ENCODE data around the gene ZNF181.

The ZNF181 gene

DNA sequence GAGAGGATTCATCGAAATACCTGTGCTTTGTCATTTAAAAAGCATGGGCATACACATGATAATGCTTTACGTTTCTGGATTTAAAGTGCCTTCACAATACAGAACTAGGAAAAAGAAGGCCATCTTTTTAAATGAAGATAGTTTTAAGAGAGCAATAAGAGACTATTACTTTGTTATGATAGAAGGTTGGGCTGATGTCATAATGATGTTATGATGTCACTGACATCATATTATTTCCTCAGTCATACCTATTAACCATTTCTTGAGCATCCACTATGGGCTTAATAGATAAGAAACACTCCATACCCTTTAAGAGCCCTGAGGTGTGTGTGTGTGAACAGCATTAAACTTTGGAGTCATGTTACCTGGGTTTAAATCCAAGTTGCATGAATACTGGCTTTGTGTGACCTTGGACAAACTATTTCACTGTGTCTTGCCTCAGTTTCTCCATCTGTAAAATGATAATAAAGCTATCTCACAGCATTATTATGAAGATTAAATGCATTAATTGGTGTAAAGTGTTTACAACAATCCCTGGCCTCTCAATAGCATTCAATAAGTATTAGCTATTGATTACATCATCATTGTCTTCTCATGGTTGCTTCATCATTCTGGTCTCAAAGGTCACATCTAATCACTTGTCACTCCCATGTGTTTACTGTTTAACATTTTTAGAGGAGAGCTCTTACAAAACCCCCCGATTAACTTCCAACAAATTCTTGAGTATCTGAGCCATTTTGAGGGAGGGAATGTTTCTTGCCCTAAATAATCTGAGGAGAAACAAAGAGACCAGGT is 11.1 kb downstream of the ZNF181 start:
- TF ChIP-seq FOXP2 (optimal IDR thresholded peaks at IDR 0.05; ENCODE audit: borderline replicate concordance, extremely low read depth, extremely low read length, insufficient read depth) (no peak), SIN3A (IDR thresholded peaks at IDR 0.05; ENCODE audit: borderline replicate concordance, insufficient read depth, low read length) (no peak), POLR2AphosphoS5 (IDR thresholded peaks at IDR 0.05; ENCODE audit: low read depth, low read length) (no peak), TAF1 (IDR thresholded peaks at IDR 0.05; ENCODE audit: borderline replicate concordance, insufficient read depth, low read length) (no peak)
- TF ChIP-seq, protein P1, sequence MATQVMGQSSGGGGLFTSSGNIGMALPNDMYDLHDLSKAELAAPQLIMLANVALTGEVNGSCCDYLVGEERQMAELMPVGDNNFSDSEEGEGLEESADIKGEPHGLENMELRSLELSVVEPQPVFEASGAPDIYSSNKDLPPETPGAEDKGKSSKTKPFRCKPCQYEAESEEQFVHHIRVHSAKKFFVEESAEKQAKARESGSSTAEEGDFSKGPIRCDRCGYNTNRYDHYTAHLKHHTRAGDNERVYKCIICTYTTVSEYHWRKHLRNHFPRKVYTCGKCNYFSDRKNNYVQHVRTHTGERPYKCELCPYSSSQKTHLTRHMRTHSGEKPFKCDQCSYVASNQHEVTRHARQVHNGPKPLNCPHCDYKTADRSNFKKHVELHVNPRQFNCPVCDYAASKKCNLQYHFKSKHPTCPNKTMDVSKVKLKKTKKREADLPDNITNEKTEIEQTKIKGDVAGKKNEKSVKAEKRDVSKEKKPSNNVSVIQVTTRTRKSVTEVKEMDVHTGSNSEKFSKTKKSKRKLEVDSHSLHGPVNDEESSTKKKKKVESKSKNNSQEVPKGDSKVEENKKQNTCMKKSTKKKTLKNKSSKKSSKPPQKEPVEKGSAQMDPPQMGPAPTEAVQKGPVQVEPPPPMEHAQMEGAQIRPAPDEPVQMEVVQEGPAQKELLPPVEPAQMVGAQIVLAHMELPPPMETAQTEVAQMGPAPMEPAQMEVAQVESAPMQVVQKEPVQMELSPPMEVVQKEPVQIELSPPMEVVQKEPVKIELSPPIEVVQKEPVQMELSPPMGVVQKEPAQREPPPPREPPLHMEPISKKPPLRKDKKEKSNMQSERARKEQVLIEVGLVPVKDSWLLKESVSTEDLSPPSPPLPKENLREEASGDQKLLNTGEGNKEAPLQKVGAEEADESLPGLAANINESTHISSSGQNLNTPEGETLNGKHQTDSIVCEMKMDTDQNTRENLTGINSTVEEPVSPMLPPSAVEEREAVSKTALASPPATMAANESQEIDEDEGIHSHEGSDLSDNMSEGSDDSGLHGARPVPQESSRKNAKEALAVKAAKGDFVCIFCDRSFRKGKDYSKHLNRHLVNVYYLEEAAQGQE (IDR thresholded peaks at IDR 0.05; ENCODE audit: insufficient read depth in 1 of 2, low read depth in 2 of 2, low read length in 2 of 2) = no peak

DNA sequence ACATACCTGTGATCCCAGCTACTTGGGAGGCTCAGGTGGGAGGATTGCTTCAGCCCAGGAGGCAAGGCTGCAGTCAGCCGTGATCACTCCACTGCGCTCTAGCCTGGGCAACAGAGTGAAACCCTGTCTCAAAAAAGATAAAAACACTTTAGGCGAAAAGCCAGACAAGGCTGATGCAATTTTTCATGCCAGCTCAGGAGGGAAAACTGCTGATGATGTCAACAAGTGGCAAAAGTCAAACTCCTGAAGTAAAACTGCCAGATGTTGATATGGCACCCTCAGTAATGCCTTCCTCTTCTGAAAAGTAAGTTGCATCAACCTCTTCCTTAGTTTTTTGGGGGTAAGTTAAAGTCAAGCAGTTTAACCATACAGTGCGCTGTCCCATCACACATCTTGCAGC is 23.4 kb downstream of the ZNF181 start:
- TF ChIP-seq, protein P1 (IDR thresholded peaks at IDR 0.05; ENCODE audit: insufficient read depth in 1 of 2, low read depth in 2 of 2, low read length in 2 of 2) = no peak
- TF ChIP-seq FOXP2 (optimal IDR thresholded peaks at IDR 0.05; ENCODE audit: borderline replicate concordance, extremely low read depth, extremely low read length, insufficient read depth) (no peak), SIN3A (IDR thresholded peaks at IDR 0.05; ENCODE audit: borderline replicate concordance, insufficient read depth, low read length) (no peak), POLR2AphosphoS5 (IDR thresholded peaks at IDR 0.05; ENCODE audit: low read depth, low read length) (no peak), TAF1 (IDR thresholded peaks at IDR 0.05; ENCODE audit: borderline replicate concordance, insufficient read depth, low read length) (no peak)

DNA sequence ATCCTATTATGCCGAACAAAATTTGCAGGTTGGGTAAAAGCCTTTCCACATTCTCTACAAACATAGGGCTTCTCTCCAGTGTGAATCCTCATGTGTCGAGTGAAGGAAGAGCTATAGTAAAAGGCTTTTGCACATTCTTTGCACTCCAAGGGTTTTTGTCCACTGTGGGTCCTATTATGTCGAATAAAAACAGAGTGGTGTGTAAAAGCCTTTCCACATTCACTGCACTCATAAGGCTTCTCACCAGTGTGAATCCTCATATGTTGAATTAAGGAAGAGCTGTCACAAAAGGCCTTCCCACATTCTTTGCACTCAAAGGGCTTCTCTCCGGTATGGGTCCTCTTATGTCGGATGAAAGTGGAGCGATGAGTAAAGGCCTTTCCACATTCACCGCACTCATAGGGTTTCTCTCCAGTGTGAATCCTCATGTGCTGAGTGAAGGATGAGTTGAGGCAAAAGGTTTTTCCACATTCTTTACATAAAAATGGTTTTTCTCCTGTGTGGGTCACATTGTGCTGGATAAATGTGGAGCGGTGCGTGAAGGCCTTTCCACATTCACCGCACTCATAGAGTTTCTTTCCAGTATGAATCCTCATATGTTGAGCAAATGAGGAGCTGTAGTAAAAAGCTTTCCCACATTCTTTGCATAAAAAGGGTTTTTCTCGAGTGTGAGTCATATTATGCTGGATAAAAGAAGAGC is 25.3 kb downstream of the ZNF181 start:
- TF ChIP-seq POLR2AphosphoS5 (IDR thresholded peaks at IDR 0.05; ENCODE audit: low read depth, low read length) = no peak
- TF ChIP-seq SIN3A (IDR thresholded peaks at IDR 0.05; ENCODE audit: borderline replicate concordance, insufficient read depth, low read length) = no peak
- TF ChIP-seq, protein P1 (IDR thresholded peaks at IDR 0.05; ENCODE audit: insufficient read depth in 1 of 2, low read depth in 2 of 2, low read length in 2 of 2) = no peak
- no peak for TF ChIP-seq FOXP2 (optimal IDR thresholded peaks at IDR 0.05; ENCODE audit: borderline replicate concordance, extremely low read depth, extremely low read length, insufficient read depth)
- TF ChIP-seq TAF1 (IDR thresholded peaks at IDR 0.05; ENCODE audit: borderline replicate concordance, insufficient read depth, low read length) = no peak

DNA sequence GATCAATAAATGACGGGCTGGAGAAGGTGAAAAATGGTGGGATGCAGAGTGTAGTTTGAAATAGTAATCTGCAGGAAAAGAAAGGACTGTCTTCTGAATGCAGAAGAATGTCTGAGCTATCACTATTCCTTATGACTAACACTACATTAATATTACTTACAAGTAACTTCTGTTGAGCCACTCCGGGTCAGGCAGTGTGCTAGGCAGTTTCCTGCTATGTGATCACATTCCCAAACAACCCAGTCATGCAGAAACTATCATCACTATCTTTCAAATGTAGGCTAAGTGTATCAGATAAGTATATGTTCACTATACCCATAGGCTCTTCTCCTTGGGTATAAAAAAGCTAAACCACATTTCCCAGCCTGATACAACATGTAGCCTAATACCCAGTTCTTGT is 32.3 kb downstream of the ZNF181 start:
- no peak for TF ChIP-seq FOXP2 (optimal IDR thresholded peaks at IDR 0.05; ENCODE audit: borderline replicate concordance, extremely low read depth, extremely low read length, insufficient read depth)
- no peak for TF ChIP-seq SIN3A (IDR thresholded peaks at IDR 0.05; ENCODE audit: borderline replicate concordance, insufficient read depth, low read length)
- TF ChIP-seq, protein P1 (IDR thresholded peaks at IDR 0.05; ENCODE audit: insufficient read depth in 1 of 2, low read depth in 2 of 2, low read length in 2 of 2) = no peak
- TF ChIP-seq POLR2AphosphoS5 (IDR thresholded peaks at IDR 0.05; ENCODE audit: low read depth, low read length) = no peak
- TF ChIP-seq TAF1 (IDR thresholded peaks at IDR 0.05; ENCODE audit: borderline replicate concordance, insufficient read depth, low read length) = no peak

Measured in PFSK-1 (cell line).